ENCODE data around the gene RSAD1.
A peak's percentile ranks its signal among the peaks of the same experiment; 100 is the strongest.
"Not testable (repeated sequence)": the region's sequence is repeated elsewhere in the genome, so short reads cannot be mapped to it uniquely, and the experiment has no call there.

The RSAD1 gene

DNA sequence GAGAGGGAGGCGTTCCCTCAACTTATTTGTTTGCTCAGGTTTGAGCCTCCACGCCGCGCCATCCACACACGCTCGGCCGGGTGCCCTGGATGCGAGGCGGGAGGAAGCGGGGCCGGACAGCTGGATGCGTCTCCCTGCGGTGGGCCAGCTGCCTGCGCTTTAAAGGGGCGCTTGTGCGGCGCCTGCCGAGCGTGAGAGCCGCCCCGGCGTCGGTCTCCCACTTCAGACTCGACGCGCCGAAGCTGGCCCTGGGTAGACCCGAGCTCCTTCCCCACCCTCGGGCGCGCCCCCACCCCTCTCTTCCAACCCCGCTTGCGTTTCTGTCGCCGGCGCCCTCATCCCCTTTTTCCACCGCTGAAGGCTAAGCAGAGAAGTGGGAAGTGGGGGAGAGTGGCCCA, 9.5 kb upstream of the RSAD1 start:
- TF ChIP-seq CTCF (conservative IDR thresholded peaks at IDR 0.05) = no peak
- no peak for TF ChIP-seq ZFX (IDR thresholded peaks at IDR 0.05)
- no peak overlapping the region for H3K27ac ChIP-seq

GRCh38 chr17:50469671-50470305, 8.9 kb upstream of the RSAD1 start:
- H3K27ac ChIP-seq = no peak overlapping the region
- TF ChIP-seq ZFX (IDR thresholded peaks at IDR 0.05) = no peak
- no peak for TF ChIP-seq CTCF (conservative IDR thresholded peaks at IDR 0.05)

- H3K27ac ChIP-seq = no peak overlapping the region
- TF ChIP-seq ZFX (IDR thresholded peaks at IDR 0.05) = no peak
Measured at GRCh38 chr17:50470426-50470825, 8.2 kb upstream of the RSAD1 start.

DNA sequence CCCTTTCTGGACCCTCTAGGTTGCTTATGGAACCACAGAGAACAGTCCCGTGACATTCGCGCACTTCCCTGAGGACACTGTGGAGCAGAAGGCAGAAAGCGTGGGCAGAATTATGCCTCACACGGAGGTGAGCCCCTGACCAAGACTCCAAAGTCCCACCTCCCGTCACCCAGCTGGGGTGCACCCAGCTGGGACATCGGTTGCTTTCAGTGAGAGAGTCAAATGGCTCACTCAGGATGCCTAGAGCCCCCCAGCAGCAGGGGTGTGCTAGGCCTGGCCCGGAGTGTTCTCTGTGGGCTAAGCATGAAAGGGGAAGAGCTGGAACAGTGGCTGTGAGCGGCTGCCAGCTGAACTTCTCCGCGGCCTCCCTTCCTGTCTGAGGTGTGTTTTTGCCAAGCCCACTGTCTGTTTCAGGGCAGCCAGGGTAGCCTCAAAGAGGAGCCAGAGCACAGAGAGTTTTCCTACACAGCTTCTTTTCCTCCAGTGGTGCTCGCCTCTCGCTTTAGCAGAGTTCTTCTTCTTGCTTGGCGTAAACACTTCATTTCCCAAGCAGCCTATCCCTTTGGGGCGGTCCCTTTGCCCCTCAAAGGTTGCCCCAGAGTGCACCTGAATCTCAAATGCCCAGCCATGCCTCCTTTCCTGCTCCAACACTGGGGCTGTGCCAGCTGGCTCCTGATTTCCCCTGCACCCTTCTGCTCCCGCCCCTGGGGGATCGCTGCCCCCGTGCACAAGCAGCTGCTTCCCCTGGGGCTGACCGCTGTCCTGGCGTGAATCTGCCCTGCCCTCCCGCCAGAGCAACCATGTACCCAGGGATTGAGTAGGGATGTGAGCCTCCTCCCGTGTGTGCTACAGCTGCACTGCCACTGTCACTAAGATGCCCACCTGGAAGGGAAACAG, 7.4 kb upstream of the RSAD1 start:
- TF ChIP-seq ZFX (IDR thresholded peaks at IDR 0.05) (no peak), CTCF (conservative IDR thresholded peaks at IDR 0.05) (no peak)
- H3K27ac ChIP-seq = no peak overlapping the region

GRCh38 chr17:50472286-50472685, 6.4 kb upstream of the RSAD1 start:
- H3K27ac ChIP-seq = no peak overlapping the region
- TF ChIP-seq ZFX (IDR thresholded peaks at IDR 0.05) (no peak), CTCF (conservative IDR thresholded peaks at IDR 0.05) (no peak)

DNA sequence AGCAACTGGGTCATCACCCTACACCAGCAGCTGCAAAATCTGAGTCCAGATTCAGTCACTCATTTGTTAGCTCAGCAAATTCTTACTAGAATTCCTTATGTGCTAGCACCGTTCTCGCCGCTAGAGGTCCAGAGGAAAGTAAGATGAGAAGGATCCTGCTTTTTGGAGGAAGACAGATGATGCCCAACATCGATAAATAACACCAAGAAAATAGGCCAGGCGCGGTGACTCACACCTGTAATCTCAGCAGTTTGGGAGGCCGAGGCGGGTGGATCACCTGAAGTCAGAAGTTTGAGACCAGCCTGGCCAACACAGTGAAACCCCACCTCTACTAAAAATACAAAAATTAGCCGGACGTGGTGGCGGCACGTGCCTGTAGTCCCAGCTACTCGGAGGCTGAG, 5.9 kb upstream of the RSAD1 start:
- TF ChIP-seq CTCF (conservative IDR thresholded peaks at IDR 0.05) = peak; percentile 73
- H3K27ac ChIP-seq = not testable (repeated sequence)

- TF ChIP-seq CTCF (conservative IDR thresholded peaks at IDR 0.05) (no peak), ZFX (IDR thresholded peaks at IDR 0.05) (no peak)
Measured at GRCh38 chr17:50473901-50474300, 4.8 kb upstream of the RSAD1 start.

More at GRCh38 chr17:50473901-50474300, 4.8 kb upstream of the RSAD1 start:
- no peak overlapping the region for H3K27ac ChIP-seq

Data from C4-2B (cell line).